Measurements from ENCODE around the gene GRXCR2.
"Not testable (repeated sequence)": the region's sequence is repeated elsewhere in the genome, so short reads cannot be mapped to it uniquely, and the experiment has no call there.

Gene GRXCR2

DNA sequence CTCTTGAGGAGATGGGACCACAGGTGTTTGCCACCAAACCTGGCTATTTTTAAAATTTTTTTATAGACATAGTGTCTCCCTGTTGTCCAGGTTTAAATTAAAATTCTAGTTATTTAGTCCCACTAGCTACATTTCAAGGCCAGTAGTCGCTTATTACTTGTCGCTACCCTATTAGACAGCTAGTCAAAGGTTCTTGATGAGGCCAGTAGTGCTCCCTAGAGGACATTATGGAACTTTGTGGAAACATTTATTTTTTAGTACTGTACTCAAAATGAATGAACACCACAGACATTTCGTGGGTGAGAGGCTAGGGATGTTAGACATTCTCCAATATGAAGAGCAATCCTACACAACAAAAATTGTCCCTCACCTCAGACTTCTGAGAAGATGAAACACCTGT lies 14.4 kb upstream of the GRXCR2 start:
- no peak for TF ChIP-seq ZFX (IDR thresholded peaks at IDR 0.05)
- TF ChIP-seq, protein P1, sequence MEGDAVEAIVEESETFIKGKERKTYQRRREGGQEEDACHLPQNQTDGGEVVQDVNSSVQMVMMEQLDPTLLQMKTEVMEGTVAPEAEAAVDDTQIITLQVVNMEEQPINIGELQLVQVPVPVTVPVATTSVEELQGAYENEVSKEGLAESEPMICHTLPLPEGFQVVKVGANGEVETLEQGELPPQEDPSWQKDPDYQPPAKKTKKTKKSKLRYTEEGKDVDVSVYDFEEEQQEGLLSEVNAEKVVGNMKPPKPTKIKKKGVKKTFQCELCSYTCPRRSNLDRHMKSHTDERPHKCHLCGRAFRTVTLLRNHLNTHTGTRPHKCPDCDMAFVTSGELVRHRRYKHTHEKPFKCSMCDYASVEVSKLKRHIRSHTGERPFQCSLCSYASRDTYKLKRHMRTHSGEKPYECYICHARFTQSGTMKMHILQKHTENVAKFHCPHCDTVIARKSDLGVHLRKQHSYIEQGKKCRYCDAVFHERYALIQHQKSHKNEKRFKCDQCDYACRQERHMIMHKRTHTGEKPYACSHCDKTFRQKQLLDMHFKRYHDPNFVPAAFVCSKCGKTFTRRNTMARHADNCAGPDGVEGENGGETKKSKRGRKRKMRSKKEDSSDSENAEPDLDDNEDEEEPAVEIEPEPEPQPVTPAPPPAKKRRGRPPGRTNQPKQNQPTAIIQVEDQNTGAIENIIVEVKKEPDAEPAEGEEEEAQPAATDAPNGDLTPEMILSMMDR (conservative IDR thresholded peaks at IDR 0.05), result no peak
- no peak overlapping the region for H3K27ac ChIP-seq

DNA sequence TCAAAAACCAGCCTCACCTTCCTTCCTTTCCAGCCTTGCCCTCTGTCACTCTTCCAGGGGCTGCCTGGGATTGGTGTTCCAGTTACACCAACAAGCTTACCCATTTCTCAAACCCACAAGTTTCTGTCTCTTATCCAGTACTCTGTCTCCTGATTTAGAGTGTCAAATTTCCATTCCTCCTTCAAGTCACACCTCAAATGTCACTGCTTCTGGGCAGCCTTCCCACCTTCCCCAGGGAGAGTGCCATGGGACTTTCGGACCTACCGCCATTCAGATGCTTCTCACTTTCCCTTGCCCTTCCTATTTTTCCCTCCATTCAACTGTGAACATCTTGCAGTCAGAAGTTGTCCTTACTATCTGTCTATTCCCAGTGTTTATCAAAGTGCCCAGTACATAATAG lies 2.0 kb upstream of the GRXCR2 start:
- TF ChIP-seq ZFX (IDR thresholded peaks at IDR 0.05), result no peak
- TF ChIP-seq, protein P1 (conservative IDR thresholded peaks at IDR 0.05), result no peak
- H3K27ac ChIP-seq, result no peak overlapping the region

DNA sequence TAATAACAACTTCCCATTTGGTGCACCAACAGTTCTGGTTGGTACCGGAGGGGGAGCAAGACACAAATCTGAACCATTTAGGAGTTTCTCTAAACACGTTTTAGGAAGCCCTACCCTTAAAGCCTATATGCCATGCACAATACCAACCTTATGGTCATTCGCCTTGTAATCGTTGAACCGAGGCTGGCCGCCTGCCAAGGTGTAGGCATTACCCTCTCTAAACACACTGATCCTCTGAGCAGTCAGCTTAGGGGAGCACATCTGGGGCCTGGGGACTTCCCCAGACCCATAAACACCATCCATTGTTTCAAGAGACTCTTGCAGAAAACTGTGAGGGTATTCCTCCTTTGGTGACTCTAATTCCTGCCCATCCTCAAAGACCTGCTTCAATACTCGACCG lies 328 bp downstream of the GRXCR2 start:
- no peak for TF ChIP-seq ZFX (IDR thresholded peaks at IDR 0.05)
- TF ChIP-seq, protein P1 (conservative IDR thresholded peaks at IDR 0.05), result no peak
- no peak overlapping the region for H3K27ac ChIP-seq

DNA sequence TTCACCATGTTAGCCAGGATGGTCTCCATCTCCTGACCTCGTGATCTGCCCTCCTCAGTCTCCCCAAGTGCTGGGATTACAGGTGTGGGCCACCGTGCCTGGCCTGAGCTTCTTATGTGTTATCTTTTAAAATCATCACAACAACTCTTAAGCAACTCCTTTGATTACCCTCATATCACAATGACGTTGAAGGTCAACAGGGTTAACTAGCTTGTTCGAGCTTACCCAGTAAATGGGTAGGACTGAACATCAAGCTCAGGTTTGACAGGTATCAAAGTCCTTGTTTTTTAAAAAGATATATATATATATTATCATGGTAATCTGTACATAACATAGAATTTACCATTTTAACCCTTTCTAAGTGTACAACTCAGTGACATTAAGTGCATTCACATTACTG lies 3.1 kb downstream of the GRXCR2 start:
- TF ChIP-seq ZFX (IDR thresholded peaks at IDR 0.05), result no peak
- TF ChIP-seq, protein P1 (conservative IDR thresholded peaks at IDR 0.05), result no peak
- H3K27ac ChIP-seq, result no peak overlapping the region

DNA sequence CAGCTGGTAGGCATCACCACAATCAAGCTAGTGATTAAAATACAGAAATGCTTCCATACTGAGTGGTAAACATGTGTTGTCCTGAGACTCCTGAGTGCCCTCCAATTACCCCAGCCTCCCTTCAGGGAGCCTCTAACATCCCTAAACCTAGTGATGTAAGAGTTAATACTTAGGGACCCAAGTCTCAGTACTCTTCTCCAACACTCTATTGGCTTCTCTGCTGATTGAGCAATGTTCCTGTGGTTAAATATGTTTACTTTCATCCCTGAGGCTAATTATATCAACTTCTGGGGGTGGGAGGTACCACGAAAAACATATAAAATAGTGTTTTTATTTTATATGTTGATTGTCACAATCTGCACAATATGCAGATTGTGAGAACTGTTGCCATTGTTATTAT lies 5.0 kb downstream of the GRXCR2 start:
- no peak overlapping the region for H3K27ac ChIP-seq
- TF ChIP-seq ZFX (IDR thresholded peaks at IDR 0.05), result no peak
- TF ChIP-seq, protein P1 (conservative IDR thresholded peaks at IDR 0.05), result no peak

DNA sequence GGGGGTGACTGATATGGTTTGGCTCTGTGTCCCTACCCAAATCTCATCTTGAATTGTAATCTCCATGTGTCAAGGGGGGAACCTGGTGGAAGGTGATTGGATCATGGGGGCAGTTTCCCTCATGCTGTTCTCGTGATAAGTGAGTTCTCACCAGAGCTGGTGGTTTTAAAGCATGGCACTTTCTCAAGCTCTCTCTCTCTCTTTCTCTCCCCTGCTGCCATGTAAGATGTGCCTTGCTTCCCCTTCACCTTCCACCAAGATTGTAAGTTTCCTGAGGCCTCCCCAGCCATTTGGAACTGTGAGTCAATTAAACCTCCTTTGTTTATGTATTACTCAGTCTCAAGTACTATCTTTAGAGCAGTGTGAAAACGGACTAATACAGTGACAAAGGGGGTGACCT lies 8.4 kb downstream of the GRXCR2 start:
- H3K27ac ChIP-seq, result not testable (repeated sequence)

DNA sequence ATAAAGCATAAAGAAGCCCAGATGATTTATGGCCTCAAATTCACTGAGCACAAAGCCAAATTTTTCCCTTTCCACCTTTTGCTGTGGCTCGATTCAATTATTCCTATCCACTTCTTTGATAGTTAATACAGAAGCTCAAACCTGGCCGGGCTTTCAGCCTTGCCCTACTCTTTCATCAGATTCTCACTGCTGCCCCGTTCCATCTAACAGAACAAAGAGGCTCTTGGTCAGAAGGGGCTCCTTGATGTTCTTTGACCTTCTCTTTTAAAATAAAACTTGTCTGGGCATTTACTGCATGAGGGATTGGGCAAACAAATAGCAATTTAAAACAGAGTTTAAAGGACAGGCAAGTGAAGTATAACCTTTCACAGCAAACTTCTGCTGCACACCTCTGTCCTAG lies 9.8 kb downstream of the GRXCR2 start:
- H3K27ac ChIP-seq, result no peak overlapping the region
- no peak for TF ChIP-seq ZFX (IDR thresholded peaks at IDR 0.05)
- TF ChIP-seq, protein P1 (conservative IDR thresholded peaks at IDR 0.05), result no peak

DNA sequence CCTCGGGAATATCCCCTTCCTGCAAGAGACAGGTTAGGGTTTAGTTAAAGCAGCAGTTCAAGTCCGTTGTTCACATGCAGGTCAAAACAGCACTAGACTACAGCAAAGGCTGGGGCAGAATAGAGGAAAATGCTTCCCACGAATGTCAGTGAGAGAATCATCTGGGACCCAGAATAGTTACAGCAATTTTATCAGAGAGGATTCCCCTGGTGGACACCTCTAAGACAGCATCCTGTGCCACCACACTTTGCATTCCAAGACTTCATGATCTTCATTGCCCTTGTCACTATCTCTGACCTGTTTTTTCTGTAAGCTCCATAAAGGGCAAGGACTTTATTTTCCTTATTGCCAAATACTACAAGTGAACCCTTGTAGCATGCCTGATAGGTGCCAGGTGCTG lies 12.9 kb downstream of the GRXCR2 start:
- no peak overlapping the region for H3K27ac ChIP-seq
- TF ChIP-seq, protein P1 (conservative IDR thresholded peaks at IDR 0.05), result no peak; the same call in 1 of the 2 replicates
- TF ChIP-seq ZFX (IDR thresholded peaks at IDR 0.05), result no peak
